Measurements from ENCODE around the gene MIOS. TPM values are rescaled to one million over a fixed set of nuclear protein-coding genes. Genes with fewer than 3 reads are reported as not detected.

MIOS gene
- total and polyA plus RNA-seq, 2 of the 4 experiments (the other 2 are of a cell fraction), result 10.6 to 32.4 TPM

DNA sequence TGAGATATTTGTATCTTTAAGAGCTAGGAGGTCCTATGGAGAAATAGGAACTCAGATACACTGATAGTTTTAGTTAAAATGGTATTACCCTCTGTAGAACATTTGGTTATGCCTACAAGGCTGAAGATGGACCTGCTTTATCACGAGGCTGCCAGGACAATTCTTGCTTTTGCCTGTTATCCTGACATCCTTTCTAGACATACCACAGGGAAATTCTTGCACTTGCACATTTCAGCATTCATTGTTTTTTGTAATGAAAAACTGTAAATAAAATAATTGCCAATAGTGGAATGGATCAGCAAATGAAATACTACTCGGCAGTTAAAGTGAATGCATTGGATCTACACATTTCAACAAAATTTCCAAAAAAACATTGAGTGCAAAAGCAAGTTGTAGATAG is 40.7 kb upstream of the MIOS start:
- intact Hi-C loops (cut with micrococcal nuclease) (no loop called here), in situ Hi-C loops (cut with MboI; ENCODE audit: low sequenced_read_pairs) (no loop called here), dilution Hi-C loops (cut with HindIII; ENCODE audit: low sequenced_read_pairs, unreplicated experiment) (no loop called here)
- no peaks in the 10 kb centered on the region for H4K20me1 ChIP-seq (ENCODE audit: insufficient read depth, low read length)
- H3K14ac ChIP-seq (replicated peaks; ENCODE audit: low read depth, low read length), result no peak overlapping the region
- H2BK120ac ChIP-seq (ENCODE audit: low read depth, low read length), result no peak overlapping the region
- no peak overlapping the region for H3K56ac ChIP-seq (ENCODE audit: extremely low read depth, insufficient read depth, low read length)
- no peak overlapping the region for H3K4ac ChIP-seq (ENCODE audit: low read depth, low read length)
- no peak overlapping the region for H2BK5ac ChIP-seq (ENCODE audit: low read depth, low read length, poor library complexity, severe bottlenecking)
- ChIA-PET CTCF (interaction anchor here (1.1 kb wide), 1 partner anchor 102 kb away, joined by 3 read pairs; no protein-coding TSS in a partner anchor), POLR2A (ENCODE audit: unreplicated experiment) (no interaction called here)
- H3K9me1 ChIP-seq (ENCODE audit: insufficient read depth, low read length), result no peaks in the 10 kb centered on the region
- no peak overlapping the region for H3K4me2 ChIP-seq (ENCODE audit: low read depth, low read length)
- H2AFZ ChIP-seq (replicated peaks; ENCODE audit: low read length, poor library complexity), result no peak overlapping the region
- H3K9ac ChIP-seq (ENCODE audit: low read depth, low read length), result no peak overlapping the region
- H3K27ac ChIP-seq (ENCODE audit: insufficient read depth, low read length), result no peak overlapping the region
- H3K27me3 ChIP-seq (ENCODE audit: control insufficient read depth, insufficient read depth, low read length), result no peaks in the 10 kb centered on the region
- no peak overlapping the region for H4K8ac ChIP-seq (ENCODE audit: low read depth in 2 of 2, low read length in 2 of 2)
- no peak overlapping the region for H4K91ac ChIP-seq (ENCODE audit: insufficient read depth, low read depth, low read length)
- no peak overlapping the region for H2AK9ac ChIP-seq (replicated peaks; ENCODE audit: low read depth, low read length, poor library complexity)
- no peak overlapping the region for H4K5ac ChIP-seq (ENCODE audit: low read depth, low read length)
- no peaks in the 10 kb centered on the region for H3K79me1 ChIP-seq (ENCODE audit: low read depth in 1 of 2, low read length in 2 of 2)
- DNase-seq (no peak), ATAC-seq (ENCODE audit: low read depth) (no peak)
- H2BK15ac ChIP-seq (ENCODE audit: low read depth, low read length), result no peak overlapping the region
- H3K4me3 ChIP-seq (ENCODE audit: insufficient read depth, low read depth, low read length), result no peak overlapping the region
- no peak overlapping the region for H3K23ac ChIP-seq (ENCODE audit: low read depth, low read length)
- H3K36me3 ChIP-seq (ENCODE audit: control insufficient read depth, insufficient read depth, low read length), result no peaks in the 10 kb centered on the region
- peaks cover 2% of the 10 kb centered on the region; the same call in 1 of the 2 replicates for H3K4me1 ChIP-seq (ENCODE audit: control insufficient read depth, insufficient read depth, low read length)
- no peak overlapping the region for H3K18ac ChIP-seq (ENCODE audit: low read depth, low read length)
- no peak overlapping the region for H2BK20ac ChIP-seq (ENCODE audit: low read depth, low read length)
- BruUV-seq (replicated peaks), result no TSS peak
- H2AK5ac ChIP-seq (ENCODE audit: low read depth, low read length), result no peak overlapping the region
- H3K9me3 ChIP-seq (ENCODE audit: control insufficient read depth, insufficient read depth, low read length), result no peaks in the 10 kb centered on the region
- no CpG with 5 or more reads among the region's 2 CpGs for WGBS, 2 experiments (ENCODE audit: extremely low coverage in 2 of 2, insufficient read length in 1 of 2)
- TF ChIP-seq RFX5 (IDR thresholded peaks at IDR 0.05; ENCODE audit: low read depth, low read length) (no peak), MXI1 (IDR thresholded peaks at IDR 0.05; ENCODE audit: borderline replicate concordance, low read depth, low read length) (no peak), NFE2L2 (IDR thresholded peaks at IDR 0.05; ENCODE audit: low read depth, low read length) (no peak), POLR2A (IDR thresholded peaks at IDR 0.05; ENCODE audit: low read depth, low read length) (no peak), CEBPB (IDR thresholded peaks at IDR 0.05; ENCODE audit: low read depth, low read length) (no peak), RCOR1 (IDR thresholded peaks at IDR 0.05; ENCODE audit: insufficient replicate concordance, low read length) (no peak), BHLHE40 (IDR thresholded peaks at IDR 0.05; ENCODE audit: low read depth, low read length) (no peak), MAFK (IDR thresholded peaks at IDR 0.05; ENCODE audit: low read depth, low read length) (no peak), SMC3 (IDR thresholded peaks at IDR 0.05; ENCODE audit: low read depth, low read length) (no peak), RAD21 (IDR thresholded peaks at IDR 0.05; ENCODE audit: low read length) (no peak), CHD1 (IDR thresholded peaks at IDR 0.05; ENCODE audit: low read depth, low read length) (no peak), FOS (IDR thresholded peaks at IDR 0.05; ENCODE audit: low read depth, low read length) (no peak), MAZ (IDR thresholded peaks at IDR 0.05; ENCODE audit: borderline replicate concordance, low read depth, low read length) (no peak)
- TF ChIP-seq, protein P1, sequence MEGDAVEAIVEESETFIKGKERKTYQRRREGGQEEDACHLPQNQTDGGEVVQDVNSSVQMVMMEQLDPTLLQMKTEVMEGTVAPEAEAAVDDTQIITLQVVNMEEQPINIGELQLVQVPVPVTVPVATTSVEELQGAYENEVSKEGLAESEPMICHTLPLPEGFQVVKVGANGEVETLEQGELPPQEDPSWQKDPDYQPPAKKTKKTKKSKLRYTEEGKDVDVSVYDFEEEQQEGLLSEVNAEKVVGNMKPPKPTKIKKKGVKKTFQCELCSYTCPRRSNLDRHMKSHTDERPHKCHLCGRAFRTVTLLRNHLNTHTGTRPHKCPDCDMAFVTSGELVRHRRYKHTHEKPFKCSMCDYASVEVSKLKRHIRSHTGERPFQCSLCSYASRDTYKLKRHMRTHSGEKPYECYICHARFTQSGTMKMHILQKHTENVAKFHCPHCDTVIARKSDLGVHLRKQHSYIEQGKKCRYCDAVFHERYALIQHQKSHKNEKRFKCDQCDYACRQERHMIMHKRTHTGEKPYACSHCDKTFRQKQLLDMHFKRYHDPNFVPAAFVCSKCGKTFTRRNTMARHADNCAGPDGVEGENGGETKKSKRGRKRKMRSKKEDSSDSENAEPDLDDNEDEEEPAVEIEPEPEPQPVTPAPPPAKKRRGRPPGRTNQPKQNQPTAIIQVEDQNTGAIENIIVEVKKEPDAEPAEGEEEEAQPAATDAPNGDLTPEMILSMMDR (conservative IDR thresholded peaks at IDR 0.05; ENCODE audit: low read depth, low read length), result no peak
- TF ChIP-seq, protein P2, sequence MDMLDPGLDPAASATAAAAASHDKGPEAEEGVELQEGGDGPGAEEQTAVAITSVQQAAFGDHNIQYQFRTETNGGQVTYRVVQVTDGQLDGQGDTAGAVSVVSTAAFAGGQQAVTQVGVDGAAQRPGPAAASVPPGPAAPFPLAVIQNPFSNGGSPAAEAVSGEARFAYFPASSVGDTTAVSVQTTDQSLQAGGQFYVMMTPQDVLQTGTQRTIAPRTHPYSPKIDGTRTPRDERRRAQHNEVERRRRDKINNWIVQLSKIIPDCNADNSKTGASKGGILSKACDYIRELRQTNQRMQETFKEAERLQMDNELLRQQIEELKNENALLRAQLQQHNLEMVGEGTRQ (IDR thresholded peaks at IDR 0.05; ENCODE audit: low read depth, low read length), result no peak
- TF ChIP-seq, protein P3, sequence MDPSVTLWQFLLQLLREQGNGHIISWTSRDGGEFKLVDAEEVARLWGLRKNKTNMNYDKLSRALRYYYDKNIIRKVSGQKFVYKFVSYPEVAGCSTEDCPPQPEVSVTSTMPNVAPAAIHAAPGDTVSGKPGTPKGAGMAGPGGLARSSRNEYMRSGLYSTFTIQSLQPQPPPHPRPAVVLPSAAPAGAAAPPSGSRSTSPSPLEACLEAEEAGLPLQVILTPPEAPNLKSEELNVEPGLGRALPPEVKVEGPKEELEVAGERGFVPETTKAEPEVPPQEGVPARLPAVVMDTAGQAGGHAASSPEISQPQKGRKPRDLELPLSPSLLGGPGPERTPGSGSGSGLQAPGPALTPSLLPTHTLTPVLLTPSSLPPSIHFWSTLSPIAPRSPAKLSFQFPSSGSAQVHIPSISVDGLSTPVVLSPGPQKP (IDR thresholded peaks at IDR 0.05; ENCODE audit: borderline replicate concordance, low read depth, low read length), result no peak
